Adrenal gland (tissue), 5 donors: Measurements from ENCODE around the gene UNC79.

Experiments used
- CTCF ChIP-seq, 6 experiments: fragments of 450-650 bp in 4 of 6; fragments of 200-600 bp in 2 of 6; sonication (generic) in 1 of 6; IDR thresholded peaks; 1 replicate in 5 of 6; 2 replicates in 1 of 6; pipeline versions ENCODE4 v1.5.1 to v1.8.0; 2016 to 2021; ENCODE audit warnings: antibody characterized with exemption in 6 of 6, mild to moderate bottlenecking in 2 of 6, moderate library complexity in 1 of 6
- POLR2A ChIP-seq, 2 donors: fragments of 450-650 bp; IDR thresholded peaks; one replicate each; pipeline ENCODE4 v1.6.1; 2017; ENCODE audit warnings: antibody characterized with exemption in 2 of 2, mild to moderate bottlenecking in 2 of 2, moderate library complexity in 1 of 2
- donor health status: DM: no; HTN: no; CAD: no.

- no peak for TF ChIP-seq CTCF (IDR thresholded peaks at IDR 0.05)
- no peak for TF ChIP-seq POLR2A (IDR thresholded peaks at IDR 0.05)
Measured at GRCh38 chr14:93742761-93743160, 312.0 kb downstream of the UNC79 start.
